Endothelial cell (in vitro differentiated cells): ENCODE measurements around the gene ZNF366. TPM values are rescaled to one million over a fixed set of nuclear protein-coding genes. Genes with fewer than 3 reads are reported as not detected.
"Not testable (repeated sequence)": the region's sequence is repeated elsewhere in the genome, so short reads cannot be mapped to it uniquely, and the experiment has no call there.

Experiments
- DNase-seq: peaks from one replicate; pipeline ENCODE4 v3.0.0; 2021; ENCODE audit warnings: low spot score
- H3K27ac Mint-ChIP-seq: one replicate; pipeline ENCODE4 v1.8.0; 2021; ENCODE audit warnings: mixed read lengths, inconsistent platforms; ENCODE audit not compliant: unreplicated experiment
- H3K27me3 Mint-ChIP-seq: one replicate; pipeline ENCODE4 v1.8.0; 2021; ENCODE audit warnings: mild to moderate bottlenecking, moderate library complexity, mixed read lengths, inconsistent platforms; ENCODE audit not compliant: unreplicated experiment
- H3K36me3 Mint-ChIP-seq: one replicate; pipeline ENCODE4 v1.8.0; 2021; ENCODE audit warnings: mild to moderate bottlenecking, low read depth, mixed read lengths, inconsistent platforms; ENCODE audit not compliant: unreplicated experiment
- H3K4me1 Mint-ChIP-seq: one replicate; pipeline ENCODE4 v1.8.0; 2021; ENCODE audit warnings: mild to moderate bottlenecking, mixed read lengths, inconsistent platforms; ENCODE audit not compliant: unreplicated experiment
- H3K4me3 Mint-ChIP-seq: one replicate; pipeline ENCODE4 v1.8.0; 2021; ENCODE audit warnings: mild to moderate bottlenecking, mixed read lengths, inconsistent platforms; ENCODE audit not compliant: unreplicated experiment
- H3K9me3 Mint-ChIP-seq: one replicate; pipeline ENCODE4 v1.8.0; 2021; ENCODE audit warnings: mixed read lengths, inconsistent platforms; ENCODE audit not compliant: unreplicated experiment
- CTCF ChIP-seq: fragments of 200-600 bp; sonication (generic); IDR thresholded peaks from one replicate; pipeline ENCODE4 v1.5.0; 2021; ENCODE audit warnings: antibody characterized with exemption; ENCODE audit not compliant: unreplicated experiment
- total RNA-seq: library from RNA; stranded (reverse); fragmentation: NEBNext Ultra II Directional; extraction: Animal tissue kit (Norgen Biotek cat#: 25700); gene quantifications from one replicate; pipeline ENCODE4 v1.2.1, GENCODE V29; 2021; ENCODE audit not compliant: unreplicated experiment

The ZNF366 gene
- total RNA-seq, 1 donor from 2014 or later = 23.3 TPM

GRCh38 chr5:72410688-72411295, 96.4 kb downstream of the ZNF366 start:
- DNase-seq = no peak
- Mint-ChIP-seq H3K27me3 (no peaks in the 10 kb centered on the region), H3K36me3 (no peaks in the 10 kb centered on the region), H3K27ac (no peak overlapping the region), H3K4me1 (no peaks in the 10 kb centered on the region), H3K9me3 (no peaks in the 10 kb centered on the region), H3K4me3 (no peak overlapping the region)
- no peak for TF ChIP-seq CTCF

- Mint-ChIP-seq H3K27ac (no peak overlapping the region), H3K9me3 (no peaks in the 10 kb centered on the region)
Measured at GRCh38 chr5:72408603-72409002, 98.6 kb downstream of the ZNF366 start.

GRCh38 chr5:72408127-72408526, 99.1 kb downstream of the ZNF366 start:
- Mint-ChIP-seq H3K36me3 (no peaks in the 10 kb centered on the region), H3K4me1 (no peaks in the 10 kb centered on the region), H3K4me3 (no peak overlapping the region), H3K9me3 (no peaks in the 10 kb centered on the region), H3K27ac (no peak overlapping the region), H3K27me3 (no peaks in the 10 kb centered on the region)
- no peak for DNase-seq
- TF ChIP-seq CTCF = no peak

More at GRCh38 chr5:72408603-72409002, 98.6 kb downstream of the ZNF366 start:
- Mint-ChIP-seq H3K36me3 (no peaks in the 10 kb centered on the region), H3K4me1 (no peaks in the 10 kb centered on the region), H3K27me3 (no peaks in the 10 kb centered on the region), H3K4me3 (no peak overlapping the region)
- no peak for TF ChIP-seq CTCF
- DNase-seq = no peak

- H3K4me3 Mint-ChIP-seq = no peak overlapping the region
- H3K27ac Mint-ChIP-seq = no peak overlapping the region
- H3K27me3 Mint-ChIP-seq = no peaks in the 10 kb centered on the region
- no peak for TF ChIP-seq CTCF
- no peaks in the 10 kb centered on the region for H3K36me3 Mint-ChIP-seq
- no peak for DNase-seq
- H3K9me3 Mint-ChIP-seq = no peaks in the 10 kb centered on the region
- no peaks in the 10 kb centered on the region for H3K4me1 Mint-ChIP-seq
Measured at GRCh38 chr5:72407541-72407940, 99.7 kb downstream of the ZNF366 start.

- TF ChIP-seq CTCF = no peak
- Mint-ChIP-seq H3K27ac (no peak overlapping the region), H3K27me3 (no peaks in the 10 kb centered on the region), H3K4me1 (no peaks in the 10 kb centered on the region), H3K4me3 (no peak overlapping the region), H3K9me3 (no peaks in the 10 kb centered on the region), H3K36me3 (peaks cover 3% of the 10 kb centered on the region)
- DNase-seq = no peak
Measured at GRCh38 chr5:72407078-72407477, 100.1 kb downstream of the ZNF366 start.

- H3K4me1 Mint-ChIP-seq, H3K27ac Mint-ChIP-seq, H3K9me3 Mint-ChIP-seq, H3K27me3 Mint-ChIP-seq, DNase-seq: not testable (repeated sequence)
- H3K4me3 Mint-ChIP-seq = peak overlapping the region; percentile 43
- peaks cover 10% of the 10 kb centered on the region for H3K36me3 Mint-ChIP-seq
Measured at GRCh38 chr5:72404771-72405170, 102.4 kb downstream of the ZNF366 start.
